H9 (cell line): Measurements from ENCODE around the gene DTNB. TPM values are rescaled to one million over a fixed set of nuclear protein-coding genes. Genes with fewer than 3 reads are reported as not detected.

Experiments used
- DNase-seq: peaks from one replicate; pipeline ENCODE4 v3.0.0-alpha.2; 2017
- H2AFZ ChIP-seq: one replicate; pipeline ENCODE4 v1.6.1; 2013; ENCODE audit warnings: mild to moderate bottlenecking, low read length, control low read depth, moderate library complexity
- H2AK5ac ChIP-seq: 2 replicates; pipeline ENCODE4 v1.6.1; 2013; ENCODE audit warnings: low read length, control low read depth, mixed read lengths; ENCODE audit not compliant: insufficient read length
- H2BK120ac ChIP-seq: one replicate; pipeline ENCODE4 v1.6.1; 2013; ENCODE audit warnings: low read depth, mild to moderate bottlenecking, low read length, control low read depth, inconsistent platforms; ENCODE audit not compliant: poor library complexity, severe bottlenecking
- H2BK12ac ChIP-seq: 2 replicates; pipeline ENCODE4 v1.6.1; 2013; ENCODE audit warnings: low read length, control low read depth, mixed read lengths, low read depth; ENCODE audit not compliant: insufficient read length
- H2BK15ac ChIP-seq: 2 replicates; pipeline ENCODE4 v1.6.1; 2013; ENCODE audit warnings: low read depth, low read length, control low read depth
- H2BK20ac ChIP-seq: one replicate; pipeline ENCODE4 v1.6.1; 2013; ENCODE audit warnings: low read depth, mild to moderate bottlenecking, low read length, control low read depth, inconsistent platforms; ENCODE audit not compliant: poor library complexity, severe bottlenecking
- H2BK5ac ChIP-seq: 2 replicates; pipeline ENCODE4 v1.6.1; 2013; ENCODE audit warnings: low read length, control low read depth, mixed read lengths; ENCODE audit not compliant: insufficient read length
- H3K14ac ChIP-seq: 2 replicates; pipeline ENCODE4 v1.6.1; 2013; ENCODE audit warnings: low read length, control low read depth; ENCODE audit not compliant: insufficient read depth
- H3K18ac ChIP-seq: 2 replicates; pipeline ENCODE4 v1.6.1; 2013; ENCODE audit warnings: low read depth, mild to moderate bottlenecking, mixed read lengths, low read length, control low read depth; ENCODE audit not compliant: insufficient read length
- H3K23ac ChIP-seq: 2 replicates; pipeline ENCODE4 v1.6.1; 2013; ENCODE audit warnings: low read length, control low read depth, mixed read lengths, low read depth; ENCODE audit not compliant: insufficient read length
- H3K23me2 ChIP-seq: 2 replicates; pipeline ENCODE4 v1.6.1; 2013; ENCODE audit warnings: low read depth, mild to moderate bottlenecking, mixed read lengths, low read length, control low read depth; ENCODE audit not compliant: insufficient read length, poor library complexity, severe bottlenecking
- H3K27ac ChIP-seq: 2 replicates; pipeline ENCODE4 v1.5.1; 2013; ENCODE audit warnings: low read length, control low read depth, mixed read lengths, low read depth; ENCODE audit not compliant: insufficient read length
- H3K27me3 ChIP-seq: 2 replicates; pipeline ENCODE4 v1.6.1; 2013; ENCODE audit warnings: low read length, control low read depth, inconsistent platforms; ENCODE audit not compliant: insufficient read depth
- H3K4ac ChIP-seq: 2 replicates; pipeline ENCODE4 v1.6.1; 2013; ENCODE audit warnings: low read depth, mild to moderate bottlenecking, control low read depth, inconsistent platforms, low read length, moderate library complexity
- H3K4me1 ChIP-seq: 2 replicates; pipeline ENCODE4 v1.6.1; 2013; ENCODE audit warnings: low read length, control low read depth, inconsistent platforms; ENCODE audit not compliant: insufficient read depth
- H3K4me2 ChIP-seq: 2 replicates; pipeline ENCODE4 v1.6.1; 2013; ENCODE audit warnings: low read length, control low read depth, mixed read lengths; ENCODE audit not compliant: insufficient read length, insufficient read depth
- H3K56ac ChIP-seq: 2 replicates; pipeline ENCODE4 v1.6.1; 2013; ENCODE audit warnings: low read depth, mild to moderate bottlenecking, mixed read lengths, low read length, control low read depth; ENCODE audit not compliant: insufficient read length
- H3K79me1 ChIP-seq: 2 replicates; pipeline ENCODE4 v1.6.1; 2013; ENCODE audit warnings: low read depth, mild to moderate bottlenecking, moderate library complexity, low read length, control low read depth, inconsistent platforms; ENCODE audit not compliant: insufficient read depth, poor library complexity, severe bottlenecking
- H3K79me2 ChIP-seq: 2 replicates; pipeline ENCODE4 v1.6.1; 2013; ENCODE audit warnings: low read length, control low read depth, inconsistent platforms; ENCODE audit not compliant: insufficient read depth
- H3K9ac ChIP-seq: 2 replicates; pipeline ENCODE4 v1.6.1; 2013; ENCODE audit warnings: low read length, control low read depth, mixed read lengths; ENCODE audit not compliant: insufficient read length; ENCODE audit errors: extremely low read depth
- H3K9me3 ChIP-seq: one replicate; pipeline ENCODE4 v1.6.1; 2013; ENCODE audit warnings: low read depth, low read length, inconsistent platforms; ENCODE audit not compliant: control insufficient read depth
- H3T11ph ChIP-seq: one replicate; pipeline ENCODE4 v1.6.1; 2013; ENCODE audit warnings: mild to moderate bottlenecking, low read length, control low read depth, inconsistent platforms
- H4K20me1 ChIP-seq: one replicate; pipeline ENCODE4 v1.6.1; 2013; ENCODE audit not compliant: control insufficient read depth, insufficient read length, insufficient read depth
- H4K5ac ChIP-seq: 2 replicates; pipeline ENCODE4 v1.6.1; 2013; ENCODE audit warnings: low read depth, mild to moderate bottlenecking, mixed read lengths, low read length, control low read depth; ENCODE audit not compliant: insufficient read length
- H4K8ac ChIP-seq: replicated peaks from 2 replicates; pipeline ENCODE4 v1.6.1; 2013; ENCODE audit warnings: low read length, control low read depth, mixed read lengths, low read depth; ENCODE audit not compliant: insufficient read length
- H4K91ac ChIP-seq: 2 replicates; pipeline ENCODE4 v1.6.1; 2013; ENCODE audit warnings: low read depth, mild to moderate bottlenecking, moderate library complexity, mixed read lengths, low read length, control low read depth; ENCODE audit not compliant: insufficient read length
- H3K27ac Mint-ChIP-seq, 3 experiments: 2 replicates in 2 of 3; 3 replicates in 1 of 3; pipeline ENCODE4 v1.8.0; 2020 to 2021; ENCODE audit warnings: mixed read lengths in 3 of 3, mild to moderate bottlenecking in 1 of 3, moderate library complexity in 1 of 3
- H3K27me3 Mint-ChIP-seq: 2 replicates; pipeline ENCODE4 v1.8.0; 2021; ENCODE audit warnings: low read depth, mild to moderate bottlenecking, moderate library complexity, mixed read lengths
- H3K36me3 Mint-ChIP-seq, 3 experiments: 2 replicates in 2 of 3; 3 replicates in 1 of 3; pipeline ENCODE4 v1.8.0; 2020 to 2021; ENCODE audit warnings: low read depth in 3 of 3, mixed read lengths in 3 of 3; ENCODE audit not compliant: insufficient read depth in 1 of 3
- H3K4me1 Mint-ChIP-seq, 2 experiments: 2 replicates each; pipeline ENCODE4 v1.8.0; 2020; ENCODE audit warnings: mixed read lengths in 2 of 2
- H3K4me3 Mint-ChIP-seq, 2 experiments: 2 replicates in 1 of 2; 3 replicates in 1 of 2; pipeline ENCODE4 v1.8.0; 2020 to 2021; ENCODE audit warnings: mild to moderate bottlenecking in 2 of 2, mixed read lengths in 2 of 2, moderate library complexity in 1 of 2
- H3K9me3 Mint-ChIP-seq, 2 experiments: 2 replicates in 1 of 2; 3 replicates in 1 of 2; pipeline ENCODE4 v1.8.0; 2020; ENCODE audit warnings: mild to moderate bottlenecking in 2 of 2, mixed read lengths in 2 of 2, moderate library complexity in 1 of 2
- WGBS: extraction: QIAGEN DNeasy Blood & Tissue Kit; methylation state at CpG from one replicate; pipeline ENCODE4 v1.1.7; 2013; ENCODE audit warnings: missing lambda C conversion rate, low lambda C conversion rate, mixed read lengths; ENCODE audit not compliant: insufficient read length; ENCODE audit errors: extremely low coverage; 5-methylcytosine and 5-hydroxymethylcytosine counted together
- total RNA-seq: library from RNA; stranded (reverse); gene quantifications from 2 replicates; pipeline ENCODE4 v1.2.1, GENCODE V29; 2021
- TF ChIP-seq, protein P1 (sequence below): fragments of 200-600 bp; sonication (generic); conservative IDR thresholded peaks from 3 replicates; pipeline ENCODE4 v1.8.0; 2021; ENCODE audit warnings: antibody characterized with exemption, mild to moderate bottlenecking

DTNB gene
- total RNA-seq, 1 experiment from 2014 or later: 26.7 TPM

DNA sequence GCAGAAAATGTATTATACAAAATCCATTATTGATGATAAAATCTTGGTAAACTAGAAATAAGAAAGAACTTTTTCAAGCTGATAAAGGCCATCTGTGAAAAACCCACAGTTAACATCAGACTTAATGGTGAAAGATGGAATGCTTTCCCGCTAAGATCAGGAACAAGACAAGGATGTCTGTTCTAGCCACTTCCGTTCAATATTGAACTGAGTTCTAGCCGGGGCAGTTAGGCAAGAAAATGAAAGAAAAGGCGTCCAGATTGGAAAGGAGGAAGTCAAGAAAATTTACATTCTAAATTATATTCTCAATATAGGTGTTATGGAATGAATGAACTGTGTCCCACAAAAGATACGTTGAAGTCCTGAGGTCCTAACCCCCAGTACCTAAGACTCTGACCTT lies 39.1 kb upstream of the DTNB start:
- H4K8ac ChIP-seq: no peak overlapping the region
- no peak overlapping the region for H3K9ac ChIP-seq
- no peak overlapping the region for H2AK5ac ChIP-seq
- TF ChIP-seq, protein P1, sequence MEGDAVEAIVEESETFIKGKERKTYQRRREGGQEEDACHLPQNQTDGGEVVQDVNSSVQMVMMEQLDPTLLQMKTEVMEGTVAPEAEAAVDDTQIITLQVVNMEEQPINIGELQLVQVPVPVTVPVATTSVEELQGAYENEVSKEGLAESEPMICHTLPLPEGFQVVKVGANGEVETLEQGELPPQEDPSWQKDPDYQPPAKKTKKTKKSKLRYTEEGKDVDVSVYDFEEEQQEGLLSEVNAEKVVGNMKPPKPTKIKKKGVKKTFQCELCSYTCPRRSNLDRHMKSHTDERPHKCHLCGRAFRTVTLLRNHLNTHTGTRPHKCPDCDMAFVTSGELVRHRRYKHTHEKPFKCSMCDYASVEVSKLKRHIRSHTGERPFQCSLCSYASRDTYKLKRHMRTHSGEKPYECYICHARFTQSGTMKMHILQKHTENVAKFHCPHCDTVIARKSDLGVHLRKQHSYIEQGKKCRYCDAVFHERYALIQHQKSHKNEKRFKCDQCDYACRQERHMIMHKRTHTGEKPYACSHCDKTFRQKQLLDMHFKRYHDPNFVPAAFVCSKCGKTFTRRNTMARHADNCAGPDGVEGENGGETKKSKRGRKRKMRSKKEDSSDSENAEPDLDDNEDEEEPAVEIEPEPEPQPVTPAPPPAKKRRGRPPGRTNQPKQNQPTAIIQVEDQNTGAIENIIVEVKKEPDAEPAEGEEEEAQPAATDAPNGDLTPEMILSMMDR: no peak
- no peak overlapping the region for H3K4me2 ChIP-seq
- no peaks in the 10 kb centered on the region for H4K20me1 ChIP-seq
- H3T11ph ChIP-seq: no peak overlapping the region
- no peak overlapping the region for H3K14ac ChIP-seq
- Mint-ChIP-seq H3K4me3 (no peak overlapping the region), H3K4me1 (no peaks in the 10 kb centered on the region; a peak in 1 of 4 replicates), H3K27me3 (0 out of 2 replicates have a peak, but pooled peaks cover 1% of the 10 kb centered on the region), H3K9me3 (no peaks in the 10 kb centered on the region), H3K27ac (no peak overlapping the region), H3K36me3 (no peaks in the 10 kb centered on the region)
- no peak overlapping the region for H4K5ac ChIP-seq
- H2BK20ac ChIP-seq: no peak overlapping the region
- H3K27ac ChIP-seq: no peak overlapping the region
- H2BK5ac ChIP-seq: no peak overlapping the region
- no CpG with 5 or more reads among the region's 5 CpGs for WGBS
- H3K18ac ChIP-seq: no peak overlapping the region
- H3K79me2 ChIP-seq: no peaks in the 10 kb centered on the region
- no peak overlapping the region for H3K56ac ChIP-seq
- H3K4ac ChIP-seq: no peak overlapping the region
- no peak overlapping the region for H2BK12ac ChIP-seq
- no peaks in the 10 kb centered on the region for H3K23me2 ChIP-seq
- no peaks in the 10 kb centered on the region for H3K4me1 ChIP-seq
- H2BK15ac ChIP-seq: no peak overlapping the region
- no peak overlapping the region for H2BK120ac ChIP-seq
- H2AFZ ChIP-seq: no peak overlapping the region
- H4K91ac ChIP-seq: no peak overlapping the region
- H3K23ac ChIP-seq: no peak overlapping the region
- no peaks in the 10 kb centered on the region for H3K79me1 ChIP-seq
- H3K9me3 ChIP-seq: no peaks in the 10 kb centered on the region
- DNase-seq: no peak
- no peaks in the 10 kb centered on the region for H3K27me3 ChIP-seq
